Liver (tissue), 9 donors: ENCODE measurements around the gene PUS10. TPM values are rescaled to one million over a fixed set of nuclear protein-coding genes. Genes with fewer than 3 reads are reported as not detected.
"Not testable (repeated sequence)": the region's sequence is repeated elsewhere in the genome, so short reads cannot be mapped to it uniquely, and the experiment has no call there.

Experiments
- DNase-seq: peaks from one replicate; pipeline ENCODE4 v3.0.0-alpha.2; 2017; ENCODE audit warnings: low spot score
- H3K27ac ChIP-seq, 2 donors: one replicate each; pipeline ENCODE4 v1.7.0; 2013; ENCODE audit warnings: inconsistent platforms in 2 of 2, low read length in 2 of 2, control low read depth in 1 of 2, low read depth in 1 of 2, mild to moderate bottlenecking in 1 of 2
- H3K27me3 ChIP-seq, 4 donors: one replicate each; pipeline versions ENCODE4 v1.6.1 to v1.7.0; 2013; ENCODE audit warnings: low read length in 3 of 4, inconsistent platforms in 1 of 4, mild to moderate bottlenecking in 1 of 4, moderate library complexity in 1 of 4; ENCODE audit not compliant: control insufficient read depth in 4 of 4, insufficient read depth in 4 of 4
- H3K36me3 ChIP-seq, 4 donors: one replicate each; pipeline versions ENCODE4 v1.6.1 to v1.7.0; 2013; ENCODE audit warnings: low read length in 3 of 4, mild to moderate bottlenecking in 3 of 4, low read depth in 1 of 4, moderate library complexity in 1 of 4; ENCODE audit not compliant: control insufficient read depth in 4 of 4, insufficient read depth in 3 of 4
- H3K4me1 ChIP-seq, 4 donors: one replicate each; pipeline versions ENCODE4 v1.6.1 to v1.7.0; 2013; ENCODE audit warnings: low read length in 3 of 4, mild to moderate bottlenecking in 3 of 4, moderate library complexity in 1 of 4; ENCODE audit not compliant: control insufficient read depth in 4 of 4, insufficient read depth in 4 of 4
- H3K4me3 ChIP-seq, 3 donors: one replicate each; pipeline versions ENCODE4 v1.6.1 to v1.7.0; 2013; ENCODE audit warnings: low read length in 3 of 3, control low read depth in 1 of 3, low read depth in 1 of 3, mild to moderate bottlenecking in 1 of 3
- H3K9ac ChIP-seq, 2 donors: one replicate each; pipeline ENCODE4 v1.7.0; 2013; ENCODE audit warnings: low read length in 2 of 2, mild to moderate bottlenecking in 2 of 2, moderate library complexity in 2 of 2, control low read depth in 1 of 2, low read depth in 1 of 2
- H3K9me3 ChIP-seq, 4 donors: one replicate each; pipeline versions ENCODE4 v1.6.1 to v1.7.0; 2013; ENCODE audit warnings: low read length in 3 of 4; ENCODE audit not compliant: control insufficient read depth in 4 of 4
- CTCF ChIP-seq: fragments of 150-350 bp; IDR thresholded peaks from 2 replicates; pipeline ENCODE4 v1.5.1; 2017; ENCODE audit warnings: improper control_type of control experiment, low read depth, low read length; ENCODE audit not compliant: missing input control
- EGR1 ChIP-seq, 2 donors: IDR thresholded peaks; 2 replicates each; pipeline ENCODE4 v1.6.1; 2016 to 2018; ENCODE audit warnings: antibody characterized with exemption in 2 of 2, low read depth in 2 of 2
- FOXA1 ChIP-seq: IDR thresholded peaks from 2 replicates; pipeline ENCODE4 v1.6.1; 2016; ENCODE audit warnings: antibody characterized with exemption
- FOXA2 ChIP-seq: IDR thresholded peaks from 2 replicates; pipeline ENCODE4 v1.6.1; 2016; ENCODE audit warnings: antibody characterized with exemption
- HNF4A ChIP-seq, 2 donors: conservative IDR thresholded peaks; 2 replicates each; pipeline ENCODE4 v1.6.1; 2016; ENCODE audit warnings: antibody characterized with exemption in 2 of 2, mild to moderate bottlenecking in 2 of 2
- HNF4G ChIP-seq: IDR thresholded peaks from 2 replicates; pipeline ENCODE4 v1.6.1; 2016; ENCODE audit warnings: antibody characterized with exemption
- MAX ChIP-seq: IDR thresholded peaks from 2 replicates; pipeline ENCODE4 v1.6.1; 2016; ENCODE audit warnings: antibody characterized with exemption
- RAD21 ChIP-seq, 2 donors: IDR thresholded peaks; 2 replicates each; pipeline ENCODE4 v1.6.1; 2016; ENCODE audit warnings: antibody characterized with exemption in 2 of 2, mild to moderate bottlenecking in 2 of 2
- REST ChIP-seq: IDR thresholded peaks from 2 replicates; pipeline ENCODE4 v1.6.1; 2016; ENCODE audit warnings: antibody characterized with exemption, mild to moderate bottlenecking
- RXRA ChIP-seq, 2 donors: IDR thresholded peaks; 2 replicates each; pipeline ENCODE4 v1.6.1; 2017 to 2018; ENCODE audit warnings: antibody characterized with exemption in 2 of 2, mild to moderate bottlenecking in 1 of 2
- ZBTB33 ChIP-seq: IDR thresholded peaks from 2 replicates; pipeline ENCODE4 v1.6.1; 2016; ENCODE audit warnings: antibody characterized with exemption
- WGBS: extraction: QIAGEN DNeasy Blood & Tissue Kit; methylation state at CpG from one replicate; pipeline ENCODE4 v1.1.7; 2013; 5-methylcytosine and 5-hydroxymethylcytosine counted together
- polyA plus RNA-seq, 2 donors: library from polyadenylated mRNA; stranded (reverse) in 1 of 2; unstranded in 1 of 2; fragments of 200-250 nt in 1 of 2; fragments of >200 nt in 1 of 2; fragmentation: Nextera tagmentation in 1 of 2; extraction: Ambion mirVana in 1 of 2; gene quantifications; one replicate each; pipeline versions ENCODE4 v1.2.1 to v1.2.3, GENCODE V29; 2013 to 2015
- total RNA-seq, 2 donors: library from RNA; depleted of rRNA; stranded (reverse); fragments of >200 nt; gene quantifications; one replicate each; pipeline ENCODE4 v1.2.3, GENCODE V29; 2014
- donor health status: healthy.
- donor health status: healthy.
- donor health status: healthy.
- donor health status: healthy.
- donor health status: healthy.

Gene PUS10
- total and polyA plus RNA-seq, 4 donors: 4.3 to 19.6 (median 6.4) TPM

GRCh38 chr2:61044636-61045035 is 26.6 kb upstream of the PUS10 start:
- Histone ChIP-seq H3K27ac (no peak overlapping the region), H3K4me3 (no peak overlapping the region), H3K27me3 (no peaks in the 10 kb centered on the region), H3K9ac (no peak overlapping the region), H3K36me3 (peaks cover 2 to 38% (median 25%) of the 10 kb centered on the region in 4 donors), H3K9me3 (no peaks in the 10 kb centered on the region), H3K4me1 (no peaks in the 10 kb centered on the region)
- 80% methylated on average over 4 of the region's 4 CpGs for WGBS
- DNase-seq: no peak
- TF ChIP-seq EGR1 (IDR thresholded peaks at IDR 0.05; ENCODE audit: low read depth in 2 of 2) (no peak), CTCF (no peak), HNF4G (no peak)

- peaks cover 0 to 24% (median 11%) of the 10 kb centered on the region in 4 donors for H3K36me3 ChIP-seq
- WGBS: 85% methylated on average over 3 of the region's 3 CpGs
- H3K9me3 ChIP-seq: no peaks in the 10 kb centered on the region
- no peak for DNase-seq
- H3K27me3 ChIP-seq: no peaks in the 10 kb centered on the region
- no peak overlapping the region for H3K27ac ChIP-seq
- H3K9ac ChIP-seq: no peak overlapping the region
- TF ChIP-seq RXRA (IDR thresholded peaks at IDR 0.05) (no peak), FOXA2 (no peak), REST (no peak), MAX (no peak), ZBTB33 (no peak), CTCF (no peak), FOXA1 (no peak), HNF4A (conservative IDR thresholded peaks at IDR 0.05) (no peak), RAD21 (IDR thresholded peaks at IDR 0.05) (no peak), HNF4G (no peak)
- no peak overlapping the region for H3K4me3 ChIP-seq
- H3K4me1 ChIP-seq: no peaks in the 10 kb centered on the region
Measured at GRCh38 chr2:61042807-61043206, 24.8 kb upstream of the PUS10 start.

GRCh38 chr2:61036643-61037042 is 18.6 kb upstream of the PUS10 start:
- 95% methylated on average over 2 of the region's 2 CpGs for WGBS
- not testable (repeated sequence) for H3K9ac ChIP-seq, H3K9me3 ChIP-seq, H3K4me3 ChIP-seq, DNase-seq, H3K27me3 ChIP-seq, H3K27ac ChIP-seq, H3K4me1 ChIP-seq
- peaks cover 6 to 32% (median 25%) of the 10 kb centered on the region in 4 donors for H3K36me3 ChIP-seq

GRCh38 chr2:61034592-61034991 is 16.5 kb upstream of the PUS10 start:
- not testable (repeated sequence) for H3K4me3 ChIP-seq, H3K9ac ChIP-seq, H3K4me1 ChIP-seq, DNase-seq, H3K9me3 ChIP-seq, H3K27ac ChIP-seq, H3K27me3 ChIP-seq
- 96% methylated on average over 9 of the region's 9 CpGs for WGBS
- H3K36me3 ChIP-seq: peaks cover 6 to 36% (median 30%) of the 10 kb centered on the region in 4 donors
